ENCODE results near the gene ARMC7.

- no peak for TF ChIP-seq CTCF (conservative IDR thresholded peaks at IDR 0.05; ENCODE audit: low read depth, low read length)
- no peak for TF ChIP-seq EZH2 (IDR thresholded peaks at IDR 0.05; ENCODE audit: borderline replicate concordance, low read depth, low read length, poor library complexity, severe bottlenecking)
Observed at GRCh38 chr17:75087182-75087557, 22.6 kb upstream of the ARMC7 start.

All from A673 (cell line).